Measurements from ENCODE around the gene GNPTAB. TPM values are rescaled to one million over a fixed set of nuclear protein-coding genes. Genes with fewer than 3 reads are reported as not detected.

The GNPTAB gene
- total and polyA plus RNA-seq, 7 donors, result 12.0 to 42.2 (median 25.4) TPM

DNA sequence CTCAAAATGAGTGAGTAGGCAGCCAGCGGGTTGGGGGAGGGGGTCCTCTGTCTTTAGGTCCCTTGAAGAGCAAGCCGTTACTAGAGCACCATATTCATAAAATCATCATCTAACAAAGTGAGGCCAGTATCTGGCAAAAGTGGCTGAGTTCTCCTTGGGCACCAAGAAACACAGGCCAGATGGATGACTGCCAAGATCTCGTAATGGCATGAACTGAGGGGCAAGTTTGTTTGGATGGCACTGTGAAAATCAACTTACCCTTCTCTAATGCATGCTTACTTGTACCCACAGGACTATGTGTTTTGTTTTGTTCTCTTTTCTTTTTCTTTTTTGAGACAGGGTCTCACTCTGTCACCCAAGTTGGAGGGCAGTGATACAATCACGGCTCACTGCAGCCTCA lies 41.6 kb downstream of the GNPTAB start:
- peaks cover 0 to 22% (median 7%) of the 10 kb centered on the region in 4 donors for H3K36me3 ChIP-seq
- no peak for DNase-seq
- H3K9me3 ChIP-seq, result no peaks in the 10 kb centered on the region
- H3K4me3 ChIP-seq, result no peak overlapping the region
- H3K4me1 ChIP-seq, result no peaks in the 10 kb centered on the region
- no peak overlapping the region for H3K27ac ChIP-seq
- intact Hi-C loops (cut with DNase I), result no loop called here
- H3K27me3 ChIP-seq, result no peaks in the 10 kb centered on the region
- no peak for TF ChIP-seq POLR2AphosphoS5 (IDR thresholded peaks at IDR 0.05)
- TF ChIP-seq EP300 (IDR thresholded peaks at IDR 0.05), result no peak
- TF ChIP-seq, protein P1, sequence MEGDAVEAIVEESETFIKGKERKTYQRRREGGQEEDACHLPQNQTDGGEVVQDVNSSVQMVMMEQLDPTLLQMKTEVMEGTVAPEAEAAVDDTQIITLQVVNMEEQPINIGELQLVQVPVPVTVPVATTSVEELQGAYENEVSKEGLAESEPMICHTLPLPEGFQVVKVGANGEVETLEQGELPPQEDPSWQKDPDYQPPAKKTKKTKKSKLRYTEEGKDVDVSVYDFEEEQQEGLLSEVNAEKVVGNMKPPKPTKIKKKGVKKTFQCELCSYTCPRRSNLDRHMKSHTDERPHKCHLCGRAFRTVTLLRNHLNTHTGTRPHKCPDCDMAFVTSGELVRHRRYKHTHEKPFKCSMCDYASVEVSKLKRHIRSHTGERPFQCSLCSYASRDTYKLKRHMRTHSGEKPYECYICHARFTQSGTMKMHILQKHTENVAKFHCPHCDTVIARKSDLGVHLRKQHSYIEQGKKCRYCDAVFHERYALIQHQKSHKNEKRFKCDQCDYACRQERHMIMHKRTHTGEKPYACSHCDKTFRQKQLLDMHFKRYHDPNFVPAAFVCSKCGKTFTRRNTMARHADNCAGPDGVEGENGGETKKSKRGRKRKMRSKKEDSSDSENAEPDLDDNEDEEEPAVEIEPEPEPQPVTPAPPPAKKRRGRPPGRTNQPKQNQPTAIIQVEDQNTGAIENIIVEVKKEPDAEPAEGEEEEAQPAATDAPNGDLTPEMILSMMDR (IDR thresholded peaks at IDR 0.05), result no peak
- no peak for TF ChIP-seq POLR2A (IDR thresholded peaks at IDR 0.05)
- WGBS, 2 donors, result 89 to 94% methylated on average over 4 of the region's 4 CpGs

DNA sequence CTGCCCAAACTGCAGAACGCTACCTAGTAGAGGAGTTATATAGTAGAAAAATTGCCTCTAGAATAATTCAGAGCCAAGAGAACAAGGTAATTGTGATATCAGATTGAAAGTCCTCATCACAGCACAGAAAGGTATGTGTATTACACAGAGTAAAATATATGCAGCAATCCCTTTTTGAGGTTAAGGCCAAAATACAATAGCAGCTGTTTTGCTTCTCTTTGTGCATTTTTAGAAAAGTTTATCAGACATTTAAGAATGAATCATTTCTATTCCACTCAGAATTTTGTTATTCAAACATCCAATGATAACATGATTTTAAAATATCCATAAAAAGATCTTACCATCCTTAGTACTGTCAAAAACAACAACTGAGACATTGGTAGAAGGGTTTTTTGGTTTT lies 45.1 kb downstream of the GNPTAB start:
- 95 to 97% methylated on average over 1 of the region's 1 CpG for WGBS, 2 donors
- H3K4me3 ChIP-seq, result no peak overlapping the region
- no peaks in the 10 kb centered on the region for H3K27me3 ChIP-seq
- H3K27ac ChIP-seq, result no peak overlapping the region
- H3K9me3 ChIP-seq, result no peaks in the 10 kb centered on the region
- no peaks in the 10 kb centered on the region for H3K4me1 ChIP-seq
- H3K36me3 ChIP-seq, result peaks cover 0 to 28% (median 7%) of the 10 kb centered on the region in 4 donors
- intact Hi-C loops (cut with DNase I), result no loop called here
- no peak for TF ChIP-seq POLR2AphosphoS5 (IDR thresholded peaks at IDR 0.05)
- DNase-seq, result no peak

DNA sequence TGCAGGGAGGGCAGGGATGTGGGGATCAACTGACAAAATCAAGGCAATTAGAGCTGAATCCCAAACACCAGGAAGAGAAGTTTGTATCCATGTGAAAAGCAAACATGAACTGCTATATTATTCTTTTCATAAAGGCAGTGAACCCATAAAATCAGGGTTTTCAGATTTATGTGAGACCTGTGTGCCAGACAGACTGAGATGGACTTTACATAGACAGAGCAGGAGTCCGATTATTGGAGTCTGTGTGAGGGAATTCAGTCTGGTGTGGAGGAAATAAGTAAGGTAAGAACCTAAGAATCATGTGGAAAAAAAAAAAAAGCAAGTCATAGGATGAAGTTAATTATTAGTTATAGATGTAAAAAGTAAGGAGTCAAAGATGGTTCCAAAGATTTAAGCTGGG lies 46.4 kb downstream of the GNPTAB start:
- Histone ChIP-seq H3K9me3 (no peaks in the 10 kb centered on the region), H3K36me3 (peaks cover 0 to 34% (median 7%) of the 10 kb centered on the region in 4 donors), H3K27me3 (no peaks in the 10 kb centered on the region), H3K4me3 (no peak overlapping the region), H3K4me1 (no peaks in the 10 kb centered on the region), H3K27ac (no peak overlapping the region)
- WGBS, 2 donors, result 18 to 70% methylated on average over 1 of the region's 1 CpG
- no peak for DNase-seq
- intact Hi-C loops (cut with DNase I), result no loop called here
- TF ChIP-seq EP300 (IDR thresholded peaks at IDR 0.05) (no peak), POLR2A (IDR thresholded peaks at IDR 0.05) (no peak), POLR2AphosphoS5 (IDR thresholded peaks at IDR 0.05) (no peak)
- TF ChIP-seq, protein P1 (IDR thresholded peaks at IDR 0.05), result no peak

DNA sequence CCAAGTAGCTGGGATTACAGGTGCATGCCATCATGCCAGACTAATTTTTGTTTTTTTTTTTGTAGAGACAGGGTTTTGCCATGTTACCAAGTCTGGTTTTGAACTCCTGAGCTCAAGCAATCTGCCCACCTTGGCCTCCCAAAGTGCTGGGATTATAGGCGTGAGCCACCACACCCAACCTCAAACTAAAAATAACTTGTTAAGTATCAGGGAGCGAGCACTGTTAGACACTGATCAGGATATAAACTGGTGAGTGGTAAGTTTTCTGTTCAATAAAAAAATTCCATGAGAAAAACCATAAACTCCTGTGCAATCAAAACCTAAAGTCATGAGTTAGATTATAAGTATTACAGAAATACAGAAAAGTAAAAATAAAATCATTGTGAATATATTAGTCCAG lies 46.9 kb downstream of the GNPTAB start:
- no peak for TF ChIP-seq EP300 (IDR thresholded peaks at IDR 0.05)
- TF ChIP-seq POLR2AphosphoS5 (IDR thresholded peaks at IDR 0.05), result no peak
- TF ChIP-seq POLR2A (IDR thresholded peaks at IDR 0.05), result no peak
- TF ChIP-seq, protein P1 (IDR thresholded peaks at IDR 0.05), result no peak
- no peak overlapping the region for H3K27ac ChIP-seq
- no peak overlapping the region for H3K4me3 ChIP-seq
- H3K27me3 ChIP-seq, result no peaks in the 10 kb centered on the region
- WGBS, 2 donors, result 20 to 70% methylated on average over 2 of the region's 2 CpGs
- no peak for DNase-seq
- intact Hi-C loops (cut with DNase I), result no loop called here
- peaks cover 0 to 35% (median 7%) of the 10 kb centered on the region in 4 donors for H3K36me3 ChIP-seq
- no peaks in the 10 kb centered on the region for H3K9me3 ChIP-seq
- H3K4me1 ChIP-seq, result no peaks in the 10 kb centered on the region

DNA sequence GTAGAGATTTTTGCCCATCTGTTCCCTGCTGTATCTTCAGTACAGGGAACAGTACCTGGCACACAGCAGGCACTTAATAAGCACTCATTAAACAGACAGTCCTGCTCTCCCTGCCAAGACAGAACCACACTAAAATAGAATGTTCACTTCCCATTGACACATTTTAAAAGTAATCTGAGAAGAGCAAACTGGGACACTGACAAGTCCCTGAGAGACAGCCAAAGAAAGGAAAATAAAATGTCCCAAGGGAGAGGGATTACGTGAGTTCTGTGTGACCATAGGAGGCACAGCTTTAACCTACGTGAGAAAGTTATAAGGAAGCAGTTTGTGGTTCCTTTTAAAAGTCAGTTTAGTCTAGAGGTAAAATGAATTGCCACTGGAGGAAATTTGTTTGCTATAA lies 47.6 kb downstream of the GNPTAB start:
- TF ChIP-seq, protein P1 (IDR thresholded peaks at IDR 0.05), result no peak
- TF ChIP-seq EP300 (IDR thresholded peaks at IDR 0.05), result no peak
- no peak for TF ChIP-seq POLR2A (IDR thresholded peaks at IDR 0.05)
- TF ChIP-seq POLR2AphosphoS5 (IDR thresholded peaks at IDR 0.05), result no peak
- intact Hi-C loops (cut with DNase I), result no loop called here
- peaks cover 0 to 34% (median 7%) of the 10 kb centered on the region in 4 donors for H3K36me3 ChIP-seq

More for the DNA sequence above, 47.6 kb downstream of the GNPTAB start:
- WGBS, 2 donors, result 12 to 46% methylated on average over 2 of the region's 2 CpGs
- Histone ChIP-seq H3K4me3 (no peak overlapping the region), H3K27ac (no peak overlapping the region), H3K4me1 (no peaks in the 10 kb centered on the region), H3K9me3 (no peaks in the 10 kb centered on the region), H3K27me3 (no peaks in the 10 kb centered on the region)
- DNase-seq, result no peak

Data from sigmoid colon (tissue), 7 donors.